Stimulated activated CD4-positive, alpha-beta T cell treated with anti-CD3 and anti-CD28 coated beads, Interleukin-15, amount 100 ng/mL, for 48 hours (primary cell): ENCODE data around the gene SMIM28.

Experiments
- DNase-seq, 2 donors: peaks; one replicate each; pipeline ENCODE4 v3.0.0-alpha.2; 2020; ENCODE audit warnings: low read depth in 2 of 2

SMIM28 gene

DNA sequence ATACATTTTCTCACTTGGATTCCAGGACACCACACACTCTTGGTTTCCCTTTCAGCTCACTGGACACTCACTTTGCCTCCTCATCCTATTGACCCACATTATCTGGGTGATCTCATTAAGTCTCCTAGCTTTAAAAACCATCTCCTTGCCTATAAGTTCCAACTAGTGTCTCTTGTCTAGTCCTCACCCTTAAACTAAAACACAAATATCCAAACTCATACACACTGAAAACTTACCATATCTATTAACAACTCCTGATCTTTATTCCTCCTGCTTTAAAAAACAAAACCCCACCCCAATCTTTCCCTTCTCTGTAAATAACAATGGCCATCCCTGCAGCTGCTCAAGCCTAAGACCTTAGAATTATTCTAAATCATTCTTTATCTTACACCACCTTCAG, 3.5 kb upstream of the SMIM28 start:
- DNase-seq: no peak

DNA sequence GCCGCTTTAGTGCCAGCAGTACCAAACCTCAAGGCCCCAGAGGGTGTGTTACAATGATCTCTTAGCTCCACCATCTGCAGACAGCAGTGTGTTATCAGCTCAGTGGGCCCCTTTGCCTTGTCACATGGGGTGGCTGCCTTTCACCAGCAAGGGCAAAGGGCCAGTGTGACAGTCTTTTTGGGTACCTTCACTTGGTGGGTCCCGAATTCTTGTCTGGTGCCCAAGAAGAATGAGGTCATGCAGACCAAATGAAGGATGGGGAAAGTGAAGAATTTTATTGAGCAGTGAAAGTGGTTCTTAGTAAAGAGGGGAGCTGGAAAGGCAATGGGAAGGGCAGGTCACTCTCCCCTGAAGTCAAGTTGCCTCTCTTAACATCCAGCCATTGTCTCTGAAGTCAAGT, 2.9 kb upstream of the SMIM28 start:
- DNase-seq: no peak

DNA sequence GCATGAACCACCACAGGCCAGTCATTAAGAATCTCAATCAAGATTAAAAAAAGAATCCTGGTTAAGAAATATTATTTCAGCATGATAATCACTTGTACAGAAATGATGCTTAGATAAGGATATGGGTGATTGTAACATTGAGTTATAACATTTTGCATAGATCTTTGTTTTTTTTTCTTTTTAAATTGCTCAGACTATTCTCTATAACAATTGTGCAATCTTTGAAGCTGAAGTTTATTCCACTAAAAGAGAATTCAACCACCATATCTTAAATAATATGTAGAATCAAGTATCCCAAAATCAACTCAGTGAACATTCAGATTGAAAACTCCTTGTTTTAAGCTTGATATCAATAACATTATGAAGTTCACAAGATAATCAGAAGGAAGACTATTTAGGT, 663 bp upstream of the SMIM28 start:
- no peak for DNase-seq

DNA sequence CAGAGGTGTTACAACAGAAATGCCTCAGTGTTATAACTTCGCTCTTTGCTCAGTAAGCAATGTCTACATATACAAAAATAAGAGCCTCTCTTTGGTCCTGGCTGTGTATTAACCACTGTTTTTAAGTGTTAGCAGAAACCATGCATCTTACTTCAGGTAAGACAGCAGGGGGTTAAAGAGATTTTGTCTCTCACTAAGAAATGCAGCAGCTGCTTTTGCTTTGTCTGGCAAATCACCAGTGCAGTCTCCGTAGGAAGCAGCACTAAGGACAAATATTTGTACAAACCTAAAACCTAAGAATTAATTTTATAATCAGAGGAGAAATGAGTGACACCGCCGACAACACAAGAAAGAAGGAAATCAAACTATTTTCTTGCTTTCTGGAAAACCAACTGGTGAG, 758 bp downstream of the SMIM28 start:
- no peak for DNase-seq

DNA sequence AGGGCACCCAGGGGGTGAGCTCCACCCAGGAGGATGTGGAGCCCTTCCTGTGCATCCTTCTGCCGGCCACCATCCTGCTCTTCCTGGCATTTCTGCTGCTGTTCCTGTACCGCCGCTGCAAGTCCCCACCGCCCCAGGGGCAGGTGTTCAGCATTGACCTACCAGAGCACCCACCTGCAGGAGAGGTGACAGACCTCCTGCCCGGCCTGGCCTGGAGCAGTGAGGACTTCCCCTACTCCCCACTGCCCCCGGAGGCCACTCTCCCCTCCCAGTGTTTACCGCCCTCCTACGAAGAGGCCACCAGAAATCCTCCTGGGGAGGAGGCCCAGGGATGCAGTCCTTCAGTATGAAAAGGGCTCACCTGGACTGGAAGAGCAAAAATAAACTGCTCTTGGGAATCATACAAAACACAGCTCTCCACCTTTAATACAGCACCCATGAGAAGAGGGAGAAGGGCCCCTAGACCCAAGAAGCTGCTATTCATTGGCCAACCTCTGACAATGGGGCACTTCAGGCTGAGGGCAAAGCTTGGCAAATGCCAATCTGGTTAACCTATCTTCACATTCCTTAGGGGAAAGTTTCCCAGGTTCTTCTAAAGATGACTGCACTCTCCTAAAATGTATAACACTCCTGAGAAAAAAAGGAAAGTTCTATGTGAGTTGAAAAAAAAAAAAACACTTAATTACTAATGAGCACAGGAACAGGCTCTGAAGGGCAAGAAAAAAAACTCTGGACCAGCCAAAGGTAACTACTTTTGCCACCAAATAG, 5.0 kb downstream of the SMIM28 start:
- DNase-seq: no peak

DNA sequence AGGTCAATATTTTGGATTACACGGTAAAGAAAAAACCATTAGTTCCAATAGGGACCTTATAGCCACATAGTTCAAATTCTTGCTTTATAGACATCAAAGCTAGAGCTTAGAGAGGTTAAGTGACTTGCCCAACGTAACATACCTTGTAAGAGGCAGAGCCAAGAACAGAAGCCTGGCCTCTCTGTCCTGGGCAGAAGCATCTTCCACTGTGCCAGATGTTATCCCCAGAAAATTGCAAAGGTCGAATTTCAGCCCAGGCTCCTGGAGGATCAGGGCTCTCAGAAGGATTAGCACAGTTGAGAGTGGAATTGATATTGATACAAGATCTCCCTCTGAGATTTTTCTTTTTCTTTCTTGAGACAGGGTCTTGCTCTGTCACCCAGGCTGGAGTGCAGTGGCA, 6.1 kb downstream of the SMIM28 start:
- DNase-seq: no peak

DNA sequence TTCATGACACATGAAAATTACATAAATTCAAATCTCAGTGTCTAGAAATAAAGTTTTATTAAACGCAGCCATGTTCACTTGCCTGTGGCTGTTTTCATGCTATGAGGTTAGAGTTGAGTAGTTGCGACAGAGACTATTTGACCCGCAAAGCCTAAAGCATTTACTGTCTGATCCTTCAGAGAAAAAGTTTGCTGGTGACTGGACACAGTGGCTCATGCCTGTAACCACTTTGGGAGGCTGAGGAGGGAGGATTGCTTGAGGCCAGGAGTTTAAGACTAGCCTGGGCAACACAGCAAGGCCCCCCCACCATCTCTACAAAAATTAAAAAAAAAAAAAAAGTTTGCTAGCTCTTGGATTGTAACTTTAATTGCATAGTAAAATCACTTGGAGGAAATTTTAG, 9.2 kb downstream of the SMIM28 start:
- no peak for DNase-seq

DNA sequence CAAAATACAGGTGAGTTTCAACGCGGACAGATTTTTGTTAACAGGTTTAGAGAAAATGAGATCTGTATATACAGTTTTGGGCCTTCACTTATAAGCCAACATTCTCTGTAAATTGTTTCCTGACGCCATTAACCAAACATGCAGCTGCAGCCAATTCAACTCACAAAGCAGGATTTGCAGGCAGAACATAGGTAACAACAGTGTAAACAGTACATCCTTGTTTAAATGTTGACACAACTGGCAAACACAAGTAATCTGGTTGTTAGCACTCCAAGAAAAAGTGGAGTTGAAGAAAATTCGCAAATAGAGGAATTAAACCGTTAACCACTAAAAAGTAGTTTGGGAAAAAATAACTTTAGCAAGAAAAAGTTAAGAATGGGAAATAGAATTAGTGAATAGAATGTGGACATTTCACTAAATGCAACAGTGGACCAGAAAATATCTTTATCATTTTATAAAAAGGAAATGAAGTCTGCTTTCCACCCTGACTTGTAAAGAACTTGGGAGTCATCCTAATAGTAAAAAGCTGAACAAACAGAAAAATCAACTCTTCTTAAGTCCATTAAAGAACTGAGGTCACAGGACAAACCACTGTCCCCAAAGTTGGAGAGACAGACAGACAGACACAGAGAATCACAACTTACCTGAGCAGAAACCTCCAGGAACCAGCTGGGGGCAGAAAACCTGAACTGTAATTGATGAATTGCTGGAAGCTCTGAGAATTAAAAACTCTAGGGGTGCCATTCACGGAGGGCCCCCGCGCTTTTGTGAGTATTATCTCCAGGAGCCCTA, 10.1 kb downstream of the SMIM28 start:
- DNase-seq: no peak

DNA sequence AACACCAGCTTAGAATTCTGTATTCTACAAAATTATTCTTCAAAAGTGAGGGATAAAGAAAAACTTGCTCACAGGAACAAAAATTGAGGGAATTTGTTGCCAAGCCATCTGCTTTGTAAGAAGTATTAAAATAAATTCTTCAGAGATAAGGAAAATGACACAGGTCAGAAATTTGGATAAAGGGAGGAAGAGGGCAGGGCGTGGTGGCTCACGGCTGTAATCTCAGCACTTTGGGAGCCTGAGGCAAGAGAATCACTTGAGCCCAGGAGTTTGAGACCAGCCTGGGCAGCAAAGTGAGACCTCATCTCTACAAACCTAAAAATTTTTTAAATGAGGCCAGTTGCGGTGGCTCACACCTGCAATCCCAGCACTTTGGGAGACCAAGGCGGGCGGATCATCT, 11.8 kb downstream of the SMIM28 start:
- DNase-seq: no peak

DNA sequence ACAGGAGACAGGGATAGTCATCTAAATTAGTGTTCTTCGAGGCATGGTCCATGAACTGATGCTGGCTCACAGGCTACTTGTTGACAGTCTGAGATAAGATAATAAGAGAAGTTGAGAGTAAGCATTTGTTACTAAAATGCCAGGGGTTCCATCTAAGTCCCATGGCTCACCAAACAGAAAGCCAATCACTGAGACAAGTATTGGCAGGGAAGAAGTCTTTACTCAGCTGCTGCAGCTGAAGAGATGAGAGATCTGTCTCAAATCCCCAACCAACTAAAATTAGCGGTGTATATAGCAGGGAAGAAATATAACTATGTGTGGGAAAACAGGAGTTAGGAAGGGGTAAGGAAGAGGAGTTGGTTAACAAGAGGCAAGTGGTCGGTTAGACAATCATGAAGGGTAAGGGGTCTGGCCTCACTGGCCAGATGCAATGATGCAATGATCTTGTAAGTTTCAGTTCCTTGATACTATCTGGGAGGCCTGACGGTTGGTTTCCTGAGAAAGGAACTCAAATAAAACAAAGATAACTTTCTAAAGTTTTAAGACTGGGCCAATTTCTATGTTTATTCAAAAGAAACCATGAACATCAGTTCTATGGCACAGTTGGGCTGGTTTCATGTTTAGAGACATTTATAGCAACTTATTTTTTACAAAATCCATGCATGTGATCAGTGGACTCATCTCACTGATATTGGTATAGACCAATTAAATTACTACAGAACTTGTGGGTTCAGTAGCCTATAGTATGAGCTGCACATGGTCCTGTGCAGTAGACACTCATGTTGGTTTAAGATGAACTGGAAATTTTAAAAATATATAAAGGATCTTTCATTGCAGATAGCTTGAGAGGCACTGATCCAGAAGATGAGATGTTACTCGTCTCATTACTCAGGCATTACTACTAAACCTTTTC, 16.4 kb downstream of the SMIM28 start:
- no peak for DNase-seq

DNA sequence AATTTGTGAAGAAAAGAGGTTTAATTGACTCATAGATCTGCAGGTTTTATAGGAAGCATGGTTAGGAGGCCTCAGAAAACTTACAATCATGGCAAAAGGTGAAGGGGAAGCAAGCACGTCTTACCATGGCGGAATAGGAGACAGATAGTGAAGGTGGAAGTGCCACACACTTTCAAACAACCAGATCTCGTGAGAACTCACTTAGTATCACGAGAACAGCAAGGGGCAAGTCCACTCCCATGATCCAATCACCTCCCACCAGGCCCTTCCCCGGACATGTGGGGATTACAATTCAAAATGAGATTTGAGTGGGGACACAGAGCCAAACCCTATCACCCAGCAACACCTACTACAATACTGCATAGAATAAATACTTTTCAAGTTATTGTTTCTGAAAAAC, 19.0 kb downstream of the SMIM28 start:
- DNase-seq: no peak

DNA sequence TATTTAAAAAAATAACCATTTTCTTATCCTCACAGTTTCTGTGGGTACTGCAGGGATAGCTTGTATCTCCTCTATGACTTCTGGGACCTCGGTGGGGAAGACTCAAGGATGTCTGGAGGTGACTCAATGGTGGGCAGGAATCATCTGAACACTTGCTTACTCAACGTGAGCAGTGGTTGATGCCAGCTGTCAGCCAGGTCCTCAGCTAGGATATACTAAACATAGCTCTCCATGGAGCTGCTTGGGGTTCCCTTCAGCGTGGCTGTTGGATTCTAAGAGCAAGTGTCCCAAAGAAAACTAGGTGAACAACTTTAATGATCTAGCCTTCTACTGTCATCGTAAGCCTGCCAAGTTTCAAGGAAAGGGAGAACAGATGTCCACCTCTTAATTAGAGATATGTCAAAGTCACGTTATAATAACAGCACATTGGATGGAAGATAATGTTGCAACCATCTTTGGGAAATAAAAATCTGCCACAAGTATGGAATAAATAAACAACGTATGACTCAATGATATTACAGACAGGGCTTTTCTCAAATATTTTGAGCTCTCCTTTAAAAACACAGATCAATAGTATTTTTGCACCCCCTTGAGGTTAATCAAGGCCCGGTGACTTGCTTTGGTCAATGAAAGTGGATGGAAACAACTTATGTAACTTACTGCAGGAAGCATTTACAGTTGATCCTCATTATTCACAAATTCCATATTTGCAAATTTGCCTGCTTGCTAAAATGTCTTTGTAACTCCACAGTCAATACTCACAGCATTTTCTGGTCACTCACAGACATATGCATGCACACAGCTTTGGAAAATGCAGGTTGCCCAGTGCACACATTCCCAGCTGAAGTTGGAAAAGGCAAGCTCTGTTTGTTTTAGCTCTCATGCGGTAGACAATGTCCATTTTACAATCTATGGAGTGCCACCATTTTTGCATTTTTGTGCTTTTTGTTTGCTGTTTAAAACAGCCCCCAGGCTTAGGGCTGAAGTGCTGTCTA, 19.7 kb downstream of the SMIM28 start:
- no peak for DNase-seq

DNA sequence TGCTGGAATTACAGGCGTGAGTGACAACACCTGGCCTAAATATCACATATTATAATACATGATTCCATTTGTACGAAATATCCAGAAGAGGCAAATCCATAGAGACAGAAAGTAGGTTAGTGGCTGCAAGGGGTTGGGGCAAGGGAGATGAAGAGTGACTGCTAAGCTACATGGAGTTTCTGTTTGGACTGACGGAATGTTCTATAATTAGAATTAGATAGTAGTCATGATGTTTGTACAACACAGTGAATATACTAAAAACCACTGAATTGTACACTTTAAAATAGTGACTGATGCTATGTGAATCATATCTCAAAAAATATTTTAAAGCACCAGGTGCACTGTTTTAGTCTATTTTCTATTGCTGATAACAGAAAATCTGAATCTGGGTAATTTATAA, 22.6 kb downstream of the SMIM28 start:
- no peak for DNase-seq

DNA sequence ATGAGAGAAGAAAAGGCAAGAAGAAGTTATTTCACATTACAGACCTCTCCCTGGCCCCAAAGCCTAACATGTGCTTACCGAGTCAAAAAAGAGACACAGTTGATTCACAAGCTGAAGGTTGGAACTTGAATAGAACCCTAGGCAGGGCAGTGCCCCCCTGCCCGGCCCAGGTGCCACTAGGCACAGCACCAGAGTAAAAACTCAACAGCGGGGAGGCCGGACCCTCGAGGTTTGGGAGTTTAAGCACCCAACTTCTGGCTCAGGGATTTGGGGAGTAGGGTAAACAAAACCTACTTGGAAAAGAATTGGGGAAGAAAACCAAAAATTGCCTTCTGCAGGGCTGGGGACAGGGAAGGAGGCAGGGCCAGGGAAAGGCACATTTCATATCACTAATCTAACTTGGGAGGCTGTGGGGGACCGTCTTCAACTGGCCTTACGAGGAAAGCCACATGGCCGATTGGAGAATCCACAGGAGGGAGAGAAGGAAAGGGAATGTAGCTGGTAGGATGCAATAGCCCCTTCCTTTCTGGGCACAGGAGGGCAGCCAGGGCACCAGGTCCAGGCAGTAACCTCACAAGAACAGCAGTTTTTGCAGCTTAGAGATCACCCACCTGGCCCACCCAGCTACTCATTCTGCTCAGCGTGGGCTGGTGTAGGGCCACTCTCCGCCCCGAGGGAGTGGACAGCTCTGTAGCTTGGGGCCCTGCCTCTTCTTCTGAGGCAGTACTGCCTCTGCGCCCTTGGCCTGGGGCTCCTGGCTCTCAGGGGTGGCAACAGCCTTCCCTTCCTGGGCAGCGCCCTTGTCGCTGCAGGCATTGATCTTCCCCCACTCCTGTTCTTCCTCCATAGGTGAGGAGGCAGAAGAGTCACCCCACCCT, 24.5 kb downstream of the SMIM28 start:
- DNase-seq: no peak

DNA sequence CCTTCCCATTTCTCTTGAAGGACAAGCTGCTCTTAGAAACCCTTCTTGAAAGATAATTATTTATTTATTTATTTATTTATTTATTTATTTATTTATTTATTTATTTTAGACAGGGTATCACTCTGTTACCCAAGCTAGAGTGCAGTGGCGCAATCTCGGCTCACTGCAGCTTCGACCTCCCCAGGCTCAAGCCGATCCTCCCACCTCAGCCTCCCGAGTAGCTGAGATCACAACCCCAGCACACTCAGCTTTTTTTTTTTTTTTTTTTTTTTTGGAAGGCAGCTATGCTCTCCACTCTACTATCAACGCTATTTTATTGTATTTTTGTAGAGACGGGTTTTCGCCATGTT, 25.1 kb downstream of the SMIM28 start:
- no peak for DNase-seq

DNA sequence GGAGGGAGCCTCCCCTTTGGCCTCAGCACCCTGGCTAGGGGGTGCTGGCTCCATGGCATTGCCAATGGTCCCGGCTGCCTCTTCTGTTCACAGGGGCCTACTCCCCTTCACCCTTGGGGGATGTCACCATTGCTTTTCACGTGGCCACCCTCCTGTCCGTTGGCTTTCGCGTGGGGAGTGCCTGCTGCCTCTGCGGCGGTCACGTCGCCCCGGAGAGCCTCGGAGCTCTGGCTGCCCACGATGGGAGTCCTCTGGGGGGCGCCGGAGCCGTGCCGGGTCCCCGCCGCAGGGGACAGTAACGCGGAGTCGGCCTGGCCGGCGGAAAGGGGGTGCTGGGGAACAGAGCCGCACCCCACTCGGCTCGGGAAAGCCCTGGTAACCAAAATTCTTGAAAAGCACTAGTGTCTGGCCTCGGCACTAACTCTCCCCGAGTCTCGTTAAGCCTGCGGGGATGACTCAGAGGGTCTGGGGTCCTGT, 25.7 kb downstream of the SMIM28 start:
- no peak for DNase-seq

DNA sequence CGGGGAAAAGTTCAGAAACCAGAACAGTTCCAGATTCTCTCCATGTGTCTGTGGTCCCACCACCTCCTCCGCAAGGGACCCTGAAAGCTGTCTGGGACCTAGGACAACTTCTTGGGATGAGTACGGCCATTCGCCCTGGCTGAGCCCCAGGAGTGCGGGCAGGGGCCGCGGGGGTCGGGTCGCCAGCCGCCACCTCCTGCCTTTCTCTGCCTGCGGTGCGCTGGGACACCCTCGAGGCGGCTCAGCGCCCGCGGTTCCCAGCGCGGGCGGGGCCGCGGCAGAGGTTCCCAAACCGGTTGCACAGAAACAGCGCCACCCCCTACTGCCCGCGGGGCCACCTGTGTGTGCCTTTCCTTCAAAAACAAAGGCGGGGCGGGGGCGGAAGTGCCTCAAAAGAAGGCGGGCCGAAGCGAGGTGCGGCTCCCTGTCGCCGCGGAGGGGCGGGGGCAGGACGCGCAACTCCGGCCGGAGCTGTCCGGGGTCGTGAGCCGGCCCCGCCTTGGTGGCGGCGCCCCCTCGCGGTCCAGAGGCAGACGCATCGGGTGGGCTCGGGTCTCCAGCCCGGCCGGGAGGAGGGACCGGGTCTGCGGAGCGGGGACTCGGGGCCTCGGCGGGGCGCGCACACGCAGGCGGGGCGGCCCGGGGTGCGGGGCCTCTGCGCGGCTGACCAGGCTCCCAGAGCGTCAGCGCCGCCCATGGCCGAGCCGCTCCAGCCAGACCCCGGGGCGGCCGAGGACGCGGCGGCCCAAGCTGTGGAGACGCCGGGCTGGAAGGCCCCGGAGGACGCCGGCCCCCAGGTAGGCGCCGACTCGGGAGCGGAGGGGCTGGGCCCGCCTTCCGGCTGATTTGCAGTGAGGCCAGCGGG, 26.3 kb downstream of the SMIM28 start, which contains the start of gene HEBP2:
Gene HEBP2, plus strand, starts transcription at position 423 of the 865 bp plus-strand sequence. Its CDS starts 273 bp downstream, at position 696.
- peak; percentile 79 to 83 for DNase-seq

DNA sequence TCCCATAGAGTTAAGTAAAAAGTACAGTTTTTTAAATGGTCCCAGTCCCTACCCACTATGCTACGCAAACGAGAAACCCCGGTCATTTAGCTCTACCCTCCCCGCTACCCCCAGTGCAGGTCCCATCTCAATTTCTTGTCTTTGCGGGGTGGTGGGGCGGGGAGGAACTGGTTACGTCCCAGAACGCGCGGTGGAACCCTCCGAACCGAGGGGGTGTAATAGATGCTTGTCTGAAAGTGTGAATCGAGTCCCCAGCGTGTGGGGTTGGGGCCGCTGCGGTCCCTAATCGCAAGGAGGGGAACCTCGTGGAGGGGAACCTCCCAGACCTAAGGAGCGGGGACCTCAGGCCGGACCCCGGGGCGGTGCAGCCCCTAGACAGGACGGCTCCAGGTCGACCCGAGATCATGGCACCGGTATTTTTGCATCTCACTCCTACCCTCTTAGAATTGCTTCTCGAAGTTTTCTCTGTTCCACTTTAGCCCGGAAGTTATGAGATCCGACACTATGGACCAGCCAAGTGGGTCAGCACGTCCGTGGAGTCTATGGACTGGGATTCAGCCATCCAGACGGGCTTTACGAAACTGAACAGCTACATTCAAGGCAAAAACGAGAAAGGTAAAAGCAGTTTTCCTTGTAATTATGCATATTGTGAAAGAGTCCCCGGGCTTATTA, 27.1 kb downstream of the SMIM28 start:
- no peak for DNase-seq
